Measurements from ENCODE around the gene RBM43. TPM values are rescaled to one million over a fixed set of nuclear protein-coding genes. Genes with fewer than 3 reads are reported as not detected.
"Not testable (repeated sequence)": the region's sequence is repeated elsewhere in the genome, so short reads cannot be mapped to it uniquely, and the experiment has no call there.

RBM43 gene
- polyA plus RNA-seq (2013, experiment 1 of 2) = 2.3 TPM
- 2.4 TPM for polyA plus RNA-seq (2013, experiment 2 of 2)

- no CpG with 5 or more reads among the region's 61 CpGs for WGBS (ENCODE audit: extremely low coverage, insufficient coverage, low lambda C conversion rate)
- Histone ChIP-seq H3K23ac (ENCODE audit: low read length) (no peak within 1 kb of the TSS), H2AK5ac (ENCODE audit: low read length) (no peak within 1 kb of the TSS), H3K4me2 (ENCODE audit: low read length) (peak within 1 kb of the TSS; percentile 74), H3K36me3 (ENCODE audit: control insufficient read depth, insufficient read depth, low read length) (no peaks in the 10 kb centered on the region), H3K4me1 (ENCODE audit: control insufficient read depth, low read depth, low read length) (peaks cover 2% of the 10 kb centered on the region), H3K27ac (ENCODE audit: low read depth, low read length) (peak within 1 kb of the TSS; percentile 11), H3K27me3 (ENCODE audit: insufficient read depth, low read length, poor library complexity) (no peaks in the 10 kb centered on the region), H3K9ac (ENCODE audit: low read length) (peak within 1 kb of the TSS; percentile 73), H3K4ac (ENCODE audit: low read depth, low read length) (peak within 1 kb of the TSS; percentile 49), H2BK5ac (ENCODE audit: low read length) (no peak within 1 kb of the TSS), H3K18ac (ENCODE audit: low read length) (peak within 1 kb of the TSS; percentile 45), H3K79me2 (ENCODE audit: control insufficient read depth, insufficient read depth, low read length) (no peaks in the 10 kb centered on the region), H4K5ac (ENCODE audit: low read length) (peak within 1 kb of the TSS; percentile 59), H3K4me3 (ENCODE audit: low read length) (peak within 1 kb of the TSS; percentile 62), H3K79me1 (ENCODE audit: low read length) (no peaks in the 10 kb centered on the region), H2BK120ac (ENCODE audit: low read depth, low read length) (peak within 1 kb of the TSS; percentile 15), H4K8ac (ENCODE audit: low read depth, low read length) (no peak within 1 kb of the TSS), H2BK15ac (replicated peaks; ENCODE audit: low read depth) (no peak within 1 kb of the TSS), H3K56ac (ENCODE audit: low read length) (peak within 1 kb of the TSS; percentile 89)
- DNase-seq = peak; percentile 84
Observed at GRCh38 chr2:151261231-151261976, at the start of gene RBM43. RBM43 (minus strand) TSS chr2:151261863; CDS start chr2:151261727, 136 bp downstream.

- not testable (repeated sequence) for H3K4me3 ChIP-seq (ENCODE audit: low read length); H3K79me2 ChIP-seq (ENCODE audit: control insufficient read depth, insufficient read depth, low read length); H4K8ac ChIP-seq (ENCODE audit: low read depth, low read length); H3K4me1 ChIP-seq (ENCODE audit: control insufficient read depth, low read depth, low read length); H3K4me2 ChIP-seq (ENCODE audit: low read length); H3K27me3 ChIP-seq (ENCODE audit: insufficient read depth, low read length, poor library complexity); H3K56ac ChIP-seq (ENCODE audit: low read length); H3K27ac ChIP-seq (ENCODE audit: low read depth, low read length); H3K4ac ChIP-seq (ENCODE audit: low read depth, low read length); H2BK15ac ChIP-seq (replicated peaks; ENCODE audit: low read depth); H4K5ac ChIP-seq (ENCODE audit: low read length); H3K23ac ChIP-seq (ENCODE audit: low read length); H3K18ac ChIP-seq (ENCODE audit: low read length); H3K36me3 ChIP-seq (ENCODE audit: control insufficient read depth, insufficient read depth, low read length); DNase-seq; H3K9ac ChIP-seq (ENCODE audit: low read length); H2AK5ac ChIP-seq (ENCODE audit: low read length); H2BK120ac ChIP-seq (ENCODE audit: low read depth, low read length); H3K79me1 ChIP-seq (ENCODE audit: low read length); H2BK5ac ChIP-seq (ENCODE audit: low read length)
- WGBS (ENCODE audit: extremely low coverage, insufficient coverage, low lambda C conversion rate) = no CpG with 5 or more reads among the region's 6 CpGs
Observed at GRCh38 chr2:151310313-151310712, 48.6 kb upstream of the RBM43 start.

GRCh38 chr2:151306621-151307020 lies 45.0 kb upstream of the RBM43 start:
- Histone ChIP-seq H3K79me2 (ENCODE audit: control insufficient read depth, insufficient read depth, low read length) (no peaks in the 10 kb centered on the region), H4K8ac (ENCODE audit: low read depth, low read length) (no peak overlapping the region), H2BK120ac (ENCODE audit: low read depth, low read length) (no peak overlapping the region), H3K27me3 (ENCODE audit: insufficient read depth, low read length, poor library complexity) (no peaks in the 10 kb centered on the region), H3K4me3 (ENCODE audit: low read length) (no peak overlapping the region), H3K23ac (ENCODE audit: low read length) (no peak overlapping the region), H2BK15ac (replicated peaks; ENCODE audit: low read depth) (no peak overlapping the region), H3K27ac (ENCODE audit: low read depth, low read length) (no peak overlapping the region), H3K9ac (ENCODE audit: low read length) (no peak overlapping the region), H2AK5ac (ENCODE audit: low read length) (no peak overlapping the region), H3K4ac (ENCODE audit: low read depth, low read length) (no peak overlapping the region), H3K36me3 (ENCODE audit: control insufficient read depth, insufficient read depth, low read length) (no peaks in the 10 kb centered on the region), H3K56ac (ENCODE audit: low read length) (no peak overlapping the region), H4K5ac (ENCODE audit: low read length) (no peak overlapping the region), H3K18ac (ENCODE audit: low read length) (no peak overlapping the region), H3K79me1 (ENCODE audit: low read length) (no peaks in the 10 kb centered on the region), H3K4me2 (ENCODE audit: low read length) (no peak overlapping the region), H2BK5ac (ENCODE audit: low read length) (no peak overlapping the region), H3K4me1 (ENCODE audit: control insufficient read depth, low read depth, low read length) (no peaks in the 10 kb centered on the region)
- WGBS (ENCODE audit: extremely low coverage, insufficient coverage, low lambda C conversion rate) = no CpG with 5 or more reads among the region's 3 CpGs
- DNase-seq = no peak

- H3K4ac ChIP-seq (ENCODE audit: low read depth, low read length) = no peak overlapping the region
- H2BK5ac ChIP-seq (ENCODE audit: low read length) = no peak overlapping the region
- no peak overlapping the region for H2BK120ac ChIP-seq (ENCODE audit: low read depth, low read length)
- H3K18ac ChIP-seq (ENCODE audit: low read length) = no peak overlapping the region
- no peaks in the 10 kb centered on the region for H3K27me3 ChIP-seq (ENCODE audit: insufficient read depth, low read length, poor library complexity)
- no peak for DNase-seq
- H4K5ac ChIP-seq (ENCODE audit: low read length) = no peak overlapping the region
- no peak overlapping the region for H3K9ac ChIP-seq (ENCODE audit: low read length)
- H3K4me1 ChIP-seq (ENCODE audit: control insufficient read depth, low read depth, low read length) = no peaks in the 10 kb centered on the region
- H4K8ac ChIP-seq (ENCODE audit: low read depth, low read length) = no peak overlapping the region
- H2AK5ac ChIP-seq (ENCODE audit: low read length) = no peak overlapping the region
- H3K4me3 ChIP-seq (ENCODE audit: low read length) = no peak overlapping the region
- H3K79me1 ChIP-seq (ENCODE audit: low read length) = no peaks in the 10 kb centered on the region
- no peak overlapping the region for H3K23ac ChIP-seq (ENCODE audit: low read length)
- no peak overlapping the region for H3K56ac ChIP-seq (ENCODE audit: low read length)
- H3K4me2 ChIP-seq (ENCODE audit: low read length) = no peak overlapping the region
- no peak overlapping the region for H3K27ac ChIP-seq (ENCODE audit: low read depth, low read length)
- H2BK15ac ChIP-seq (replicated peaks; ENCODE audit: low read depth) = no peak overlapping the region
- no peaks in the 10 kb centered on the region for H3K36me3 ChIP-seq (ENCODE audit: control insufficient read depth, insufficient read depth, low read length)
- no peaks in the 10 kb centered on the region for H3K79me2 ChIP-seq (ENCODE audit: control insufficient read depth, insufficient read depth, low read length)
Observed at GRCh38 chr2:151305129-151305691, 43.5 kb upstream of the RBM43 start.

- no peak for DNase-seq
- H3K79me1 ChIP-seq (ENCODE audit: low read length) = no peaks in the 10 kb centered on the region
Observed at GRCh38 chr2:151302879-151303278, 41.2 kb upstream of the RBM43 start.

More at GRCh38 chr2:151302879-151303278, 41.2 kb upstream of the RBM43 start:
- H2BK5ac ChIP-seq (ENCODE audit: low read length) = no peak overlapping the region
- H2AK5ac ChIP-seq (ENCODE audit: low read length) = no peak overlapping the region
- no peak overlapping the region for H4K5ac ChIP-seq (ENCODE audit: low read length)
- H3K4me2 ChIP-seq (ENCODE audit: low read length) = no peak overlapping the region
- no CpG with 5 or more reads among the region's 2 CpGs for WGBS (ENCODE audit: extremely low coverage, insufficient coverage, low lambda C conversion rate)
- no peak overlapping the region for H3K27ac ChIP-seq (ENCODE audit: low read depth, low read length)
- no peak overlapping the region for H4K8ac ChIP-seq (ENCODE audit: low read depth, low read length)
- H3K18ac ChIP-seq (ENCODE audit: low read length) = no peak overlapping the region
- no peak overlapping the region for H3K4me3 ChIP-seq (ENCODE audit: low read length)
- no peak overlapping the region for H3K9ac ChIP-seq (ENCODE audit: low read length)
- no peak overlapping the region for H3K23ac ChIP-seq (ENCODE audit: low read length)
- no peaks in the 10 kb centered on the region for H3K36me3 ChIP-seq (ENCODE audit: control insufficient read depth, insufficient read depth, low read length)
- no peak overlapping the region for H2BK120ac ChIP-seq (ENCODE audit: low read depth, low read length)
- no peak overlapping the region for H2BK15ac ChIP-seq (replicated peaks; ENCODE audit: low read depth)
- H3K27me3 ChIP-seq (ENCODE audit: insufficient read depth, low read length, poor library complexity) = no peaks in the 10 kb centered on the region
- H3K79me2 ChIP-seq (ENCODE audit: control insufficient read depth, insufficient read depth, low read length) = no peaks in the 10 kb centered on the region
- no peak overlapping the region for H3K4ac ChIP-seq (ENCODE audit: low read depth, low read length)
- H3K4me1 ChIP-seq (ENCODE audit: control insufficient read depth, low read depth, low read length) = no peaks in the 10 kb centered on the region
- H3K56ac ChIP-seq (ENCODE audit: low read length) = no peak overlapping the region

All from mesendoderm (in vitro differentiated cells).